Measurements from ENCODE around the gene TRIM17.

Gene TRIM17

GRCh38 chr1:228367798-228368791, 48.6 kb downstream of the TRIM17 start:
- Histone ChIP-seq H3K9me3 (ENCODE audit: control insufficient read depth in 1 of 2, low read length in 2 of 2) (no peaks in the 10 kb centered on the region), H3K4me1 (ENCODE audit: control insufficient read depth in 1 of 2, insufficient read depth in 2 of 2, low read length in 2 of 2) (no peaks in the 10 kb centered on the region), H3K36me3 (ENCODE audit: control insufficient read depth in 1 of 2, insufficient read depth in 2 of 2, low read length in 2 of 2) (no peaks in the 10 kb centered on the region), H3K27ac (ENCODE audit: low read length) (no peak overlapping the region), H3K4me3 (ENCODE audit: low read depth in 1 of 2, low read length in 2 of 2) (no peak overlapping the region), H3K27me3 (ENCODE audit: low read depth, low read length) (no peaks in the 10 kb centered on the region)

- Histone ChIP-seq H3K27ac (ENCODE audit: low read length) (no peak overlapping the region), H3K9me3 (ENCODE audit: control insufficient read depth in 1 of 2, low read length in 2 of 2) (no peaks in the 10 kb centered on the region), H3K4me3 (ENCODE audit: low read depth in 1 of 2, low read length in 2 of 2) (no peak overlapping the region), H3K27me3 (ENCODE audit: low read depth, low read length) (no peaks in the 10 kb centered on the region), H3K4me1 (ENCODE audit: control insufficient read depth in 1 of 2, insufficient read depth in 2 of 2, low read length in 2 of 2) (no peaks in the 10 kb centered on the region), H3K36me3 (ENCODE audit: control insufficient read depth in 1 of 2, insufficient read depth in 2 of 2, low read length in 2 of 2) (no peaks in the 10 kb centered on the region)
Observed at GRCh38 chr1:228366866-228367741, 49.6 kb downstream of the TRIM17 start.

GRCh38 chr1:228366062-228366865, 50.4 kb downstream of the TRIM17 start:
- no peaks in the 10 kb centered on the region for H3K27me3 ChIP-seq (ENCODE audit: low read depth, low read length)
- no peaks in the 10 kb centered on the region for H3K36me3 ChIP-seq (ENCODE audit: control insufficient read depth in 1 of 2, insufficient read depth in 2 of 2, low read length in 2 of 2)
- no peak overlapping the region for H3K4me3 ChIP-seq (ENCODE audit: low read depth in 1 of 2, low read length in 2 of 2)
- H3K9me3 ChIP-seq (ENCODE audit: control insufficient read depth in 1 of 2, low read length in 2 of 2): no peaks in the 10 kb centered on the region
- H3K27ac ChIP-seq (ENCODE audit: low read length): no peak overlapping the region
- no peaks in the 10 kb centered on the region for H3K4me1 ChIP-seq (ENCODE audit: control insufficient read depth in 1 of 2, insufficient read depth in 2 of 2, low read length in 2 of 2)

- Histone ChIP-seq H3K4me1 (ENCODE audit: control insufficient read depth in 1 of 2, insufficient read depth in 2 of 2, low read length in 2 of 2) (no peaks in the 10 kb centered on the region), H3K27ac (ENCODE audit: low read length) (no peak overlapping the region), H3K27me3 (ENCODE audit: low read depth, low read length) (no peaks in the 10 kb centered on the region), H3K36me3 (ENCODE audit: control insufficient read depth in 1 of 2, insufficient read depth in 2 of 2, low read length in 2 of 2) (no peaks in the 10 kb centered on the region), H3K4me3 (ENCODE audit: low read depth in 1 of 2, low read length in 2 of 2) (no peak overlapping the region), H3K9me3 (ENCODE audit: control insufficient read depth in 1 of 2, low read length in 2 of 2) (no peaks in the 10 kb centered on the region)
Observed at GRCh38 chr1:228365271-228366061, 51.2 kb downstream of the TRIM17 start.

GRCh38 chr1:228364706-228365213, 51.9 kb downstream of the TRIM17 start:
- no peak overlapping the region for H3K4me3 ChIP-seq (ENCODE audit: low read depth in 1 of 2, low read length in 2 of 2)
- H3K4me1 ChIP-seq (ENCODE audit: control insufficient read depth in 1 of 2, insufficient read depth in 2 of 2, low read length in 2 of 2): no peaks in the 10 kb centered on the region
- H3K36me3 ChIP-seq (ENCODE audit: control insufficient read depth in 1 of 2, insufficient read depth in 2 of 2, low read length in 2 of 2): no peaks in the 10 kb centered on the region
- no peaks in the 10 kb centered on the region for H3K9me3 ChIP-seq (ENCODE audit: control insufficient read depth in 1 of 2, low read length in 2 of 2)
- H3K27ac ChIP-seq (ENCODE audit: low read length): no peak overlapping the region
- H3K27me3 ChIP-seq (ENCODE audit: low read depth, low read length): no peaks in the 10 kb centered on the region

- Histone ChIP-seq H3K27ac (ENCODE audit: low read length) (no peak overlapping the region), H3K36me3 (ENCODE audit: control insufficient read depth in 1 of 2, insufficient read depth in 2 of 2, low read length in 2 of 2) (no peaks in the 10 kb centered on the region), H3K27me3 (ENCODE audit: low read depth, low read length) (no peaks in the 10 kb centered on the region), H3K4me3 (ENCODE audit: low read depth in 1 of 2, low read length in 2 of 2) (no peak overlapping the region), H3K9me3 (ENCODE audit: control insufficient read depth in 1 of 2, low read length in 2 of 2) (no peaks in the 10 kb centered on the region), H3K4me1 (ENCODE audit: control insufficient read depth in 1 of 2, insufficient read depth in 2 of 2, low read length in 2 of 2) (no peaks in the 10 kb centered on the region)
Observed at GRCh38 chr1:228364068-228364705, 52.5 kb downstream of the TRIM17 start.

GRCh38 chr1:228363686-228364067, 53.0 kb downstream of the TRIM17 start:
- Histone ChIP-seq H3K4me3 (ENCODE audit: low read depth in 1 of 2, low read length in 2 of 2) (no peak overlapping the region), H3K36me3 (ENCODE audit: control insufficient read depth in 1 of 2, insufficient read depth in 2 of 2, low read length in 2 of 2) (no peaks in the 10 kb centered on the region), H3K9me3 (ENCODE audit: control insufficient read depth in 1 of 2, low read length in 2 of 2) (no peaks in the 10 kb centered on the region), H3K27me3 (ENCODE audit: low read depth, low read length) (no peaks in the 10 kb centered on the region), H3K27ac (ENCODE audit: low read length) (no peak overlapping the region), H3K4me1 (ENCODE audit: control insufficient read depth in 1 of 2, insufficient read depth in 2 of 2, low read length in 2 of 2) (no peaks in the 10 kb centered on the region)

GRCh38 chr1:228362884-228363450, 53.7 kb downstream of the TRIM17 start:
- Histone ChIP-seq H3K36me3 (ENCODE audit: control insufficient read depth in 1 of 2, insufficient read depth in 2 of 2, low read length in 2 of 2) (no peaks in the 10 kb centered on the region), H3K4me3 (ENCODE audit: low read depth in 1 of 2, low read length in 2 of 2) (no peak overlapping the region), H3K27ac (ENCODE audit: low read length) (no peak overlapping the region), H3K9me3 (ENCODE audit: control insufficient read depth in 1 of 2, low read length in 2 of 2) (no peaks in the 10 kb centered on the region), H3K27me3 (ENCODE audit: low read depth, low read length) (no peaks in the 10 kb centered on the region), H3K4me1 (ENCODE audit: control insufficient read depth in 1 of 2, insufficient read depth in 2 of 2, low read length in 2 of 2) (no peaks in the 10 kb centered on the region)

- H3K9me3 ChIP-seq (ENCODE audit: control insufficient read depth in 1 of 2, low read length in 2 of 2): no peaks in the 10 kb centered on the region
- H3K4me1 ChIP-seq (ENCODE audit: control insufficient read depth in 1 of 2, insufficient read depth in 2 of 2, low read length in 2 of 2): no peaks in the 10 kb centered on the region
- H3K4me3 ChIP-seq (ENCODE audit: low read depth in 1 of 2, low read length in 2 of 2): no peak overlapping the region
- H3K27ac ChIP-seq (ENCODE audit: low read length): no peak overlapping the region
- H3K27me3 ChIP-seq (ENCODE audit: low read depth, low read length): no peaks in the 10 kb centered on the region
- H3K36me3 ChIP-seq (ENCODE audit: control insufficient read depth in 1 of 2, insufficient read depth in 2 of 2, low read length in 2 of 2): no peaks in the 10 kb centered on the region
Observed at GRCh38 chr1:228362141-228362883, 54.3 kb downstream of the TRIM17 start.

Data from muscle layer of duodenum (tissue), 2 donors.